SH-SY5Y (cell line): Measurements from ENCODE around the gene GNAI2.

Experiments used
- GATA2 ChIP-seq: IDR thresholded peaks from 2 replicates; pipeline ENCODE4 v1.6.1; 2011; ENCODE audit warnings: mild to moderate bottlenecking, low read depth, low read length
- GATA3 ChIP-seq: IDR thresholded peaks from 2 replicates; pipeline ENCODE4 v1.6.1; 2011; ENCODE audit warnings: low read depth, mild to moderate bottlenecking, low read length, moderate library complexity

DNA sequence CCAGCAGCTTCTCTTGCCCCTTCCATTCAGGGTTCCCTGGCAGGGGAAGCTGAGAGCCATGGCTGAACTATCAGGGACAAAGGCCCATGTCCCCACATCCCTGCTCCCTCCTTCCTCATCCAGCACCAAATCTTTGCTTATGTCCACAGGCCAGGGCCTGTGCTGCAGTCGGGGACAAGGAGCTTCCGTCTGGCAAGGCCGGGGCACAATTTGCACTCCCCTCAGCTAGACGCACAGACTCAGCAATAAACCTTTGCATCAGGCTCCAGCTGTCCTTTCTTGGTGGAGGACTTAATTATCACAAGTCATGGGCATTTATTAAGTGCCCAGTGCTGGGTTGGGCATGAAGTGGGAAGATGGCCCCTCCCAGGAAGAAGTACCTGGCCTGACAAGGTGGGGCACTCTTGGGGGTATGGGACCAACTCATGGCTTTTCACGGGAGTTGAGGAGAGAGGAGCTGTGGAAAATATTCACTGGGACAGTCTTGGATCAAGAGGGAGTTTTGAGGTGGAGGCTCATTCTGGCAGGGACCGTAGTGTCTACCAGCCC is 39.7 kb upstream of the GNAI2 start:
- TF ChIP-seq GATA2, result no peak
- no peak for TF ChIP-seq GATA3
